ENCODE results near the gene HOXB8. TPM values are rescaled to one million over a fixed set of nuclear protein-coding genes. Genes with fewer than 3 reads are reported as not detected.

HOXB8 gene
- total RNA-seq, 1 donor from 2014 or later = 27.0 TPM

- no peak for DNase-seq (ENCODE audit: extremely low read depth, low read depth, low spot score)
Measured at GRCh38 chr17:48637323-48638260, 22.5 kb upstream of the HOXB8 start.

GRCh38 chr17:48636177-48637018, 21.3 kb upstream of the HOXB8 start:
- DNase-seq (ENCODE audit: extremely low read depth, low read depth, low spot score) = no peak

GRCh38 chr17:48634493-48635208, 19.6 kb upstream of the HOXB8 start:
- DNase-seq (ENCODE audit: extremely low read depth, low read depth, low spot score) = no peak

- DNase-seq (ENCODE audit: extremely low read depth, low read depth, low spot score) = no peak
Measured at GRCh38 chr17:48633266-48633677, 18.2 kb upstream of the HOXB8 start.

- DNase-seq (ENCODE audit: extremely low read depth, low read depth, low spot score) = no peak
Measured at GRCh38 chr17:48632579-48633265, 17.6 kb upstream of the HOXB8 start.

GRCh38 chr17:48631693-48632578, 16.8 kb upstream of the HOXB8 start:
- DNase-seq (ENCODE audit: extremely low read depth, low read depth, low spot score) = no peak

GRCh38 chr17:48630925-48631692, 16.0 kb upstream of the HOXB8 start:
- no peak for DNase-seq (ENCODE audit: extremely low read depth, low read depth, low spot score)

GRCh38 chr17:48630009-48630924, 15.2 kb upstream of the HOXB8 start:
- DNase-seq (ENCODE audit: extremely low read depth, low read depth, low spot score) = no peak

- DNase-seq (ENCODE audit: extremely low read depth, low read depth, low spot score) = no peak
Measured at GRCh38 chr17:48629411-48629759, 14.3 kb upstream of the HOXB8 start.

- no peak for DNase-seq (ENCODE audit: extremely low read depth, low read depth, low spot score)
Measured at GRCh38 chr17:48628649-48629410, 13.7 kb upstream of the HOXB8 start.

- DNase-seq (ENCODE audit: extremely low read depth, low read depth, low spot score) = no peak
Measured at GRCh38 chr17:48627623-48628521, 12.8 kb upstream of the HOXB8 start.

GRCh38 chr17:48627118-48627597, 12.1 kb upstream of the HOXB8 start:
- DNase-seq (ENCODE audit: extremely low read depth, low read depth, low spot score) = no peak

GRCh38 chr17:48626245-48627117, 11.4 kb upstream of the HOXB8 start, which contains the start of gene HOXB9:
HOXB9 (minus strand) TSS chr17:48626358; CDS start chr17:48626269, 89 bp downstream.
- DNase-seq (ENCODE audit: extremely low read depth, low read depth, low spot score) = no peak

- DNase-seq (ENCODE audit: extremely low read depth, low read depth, low spot score) = no peak
Measured at GRCh38 chr17:48625495-48626244, 10.6 kb upstream of the HOXB8 start.
